B cell (primary cell): ENCODE results near the gene FAF1. TPM values are rescaled to one million over a fixed set of nuclear protein-coding genes. Genes with fewer than 3 reads are reported as not detected.
A peak's percentile ranks its signal among the peaks of the same experiment; 100 is the strongest.

Experiments
- ATAC-seq: fragments of 200-7000 bp; cut with Tn5 transposase; one replicate; pipeline ENCODE4 v1.10.0; 2021; ENCODE audit warnings: low read depth, mild to moderate bottlenecking, moderate number of reproducible peaks, moderate library complexity
- CTCF ChIA-PET: fragments of 350-600 bp; sonication (Branson Sonifier 250); formaldehyde crosslinking; loops from one replicate; lab custom pipeline; 2021; ENCODE audit warnings: antibody characterized with exemption, inconsistent platforms; lab: Charles Lee
- POLR2A ChIA-PET: fragments of 350-600 bp; sonication (Branson Sonifier 250); formaldehyde crosslinking; loops from one replicate; lab custom pipeline; 2021; ENCODE audit warnings: antibody characterized with exemption; lab: Charles Lee
- DNase-seq: peaks from one replicate; pipeline ENCODE4 v3.0.0; 2013
- H2AFZ ChIP-seq: 2 replicates; pipeline ENCODE4 v1.6.1; 2012; ENCODE audit warnings: mild to moderate bottlenecking, low read depth, low read length; ENCODE audit not compliant: insufficient read depth, poor library complexity, severe bottlenecking
- H3K27ac ChIP-seq, 2 donors: 1 replicate in 1 of 2; 2 replicates in 1 of 2; pipeline ENCODE4 v1.5.1; 2012 to 2013; ENCODE audit warnings: low read length in 2 of 2, mild to moderate bottlenecking in 2 of 2, moderate library complexity in 1 of 2
- H3K27me3 ChIP-seq, 4 experiments: fragments of 200-600 bp in 1 of 4; sonication (generic) in 1 of 4; replicated peaks in 1 of 4; 1 replicate in 2 of 4; 2 replicates in 2 of 4; pipeline versions ENCODE4 v1.6.1 to v1.7.0; 2013 to 2016; ENCODE audit warnings: low read length in 3 of 4, mild to moderate bottlenecking in 2 of 4, mixed read lengths in 1 of 4, moderate library complexity in 1 of 4; ENCODE audit not compliant: insufficient read depth in 4 of 4, control insufficient read depth in 3 of 4; ENCODE audit errors: control extremely low read depth in 1 of 4
- H3K36me3 ChIP-seq, 2 experiments: replicated peaks in 1 of 2; 1 replicate in 1 of 2; 2 replicates in 1 of 2; pipeline versions ENCODE4 v1.6.1 to v1.7.1; 2013; ENCODE audit warnings: low read length in 1 of 2; ENCODE audit not compliant: insufficient read depth in 2 of 2, control insufficient read depth in 1 of 2; ENCODE audit errors: control extremely low read depth in 1 of 2, extremely low read depth in 1 of 2
- H3K4me1 ChIP-seq, 2 donors: fragments of 200-600 bp in 1 of 2; sonication (generic) in 1 of 2; 1 replicate in 1 of 2; 2 replicates in 1 of 2; pipeline versions ENCODE4 v1.5.1 to v1.6.1; 2013 to 2017; ENCODE audit warnings: low read length in 2 of 2; ENCODE audit not compliant: control insufficient read depth in 2 of 2, insufficient read depth in 2 of 2
- H3K4me2 ChIP-seq: replicated peaks from 2 replicates; pipeline ENCODE3; 2012; ENCODE audit warnings: mild to moderate bottlenecking, low read depth, low read length; ENCODE audit not compliant: poor library complexity, severe bottlenecking
- H3K4me3 ChIP-seq, 5 experiments: fragments of 200-600 bp in 1 of 5; sonication (generic) in 1 of 5; 1 replicate in 3 of 5; 2 replicates in 2 of 5; pipeline versions ENCODE4 v1.5.1 to v1.7.0; 2011 to 2016; ENCODE audit warnings: low read length in 4 of 5, mild to moderate bottlenecking in 4 of 5, low read depth in 2 of 5, control low read depth in 1 of 5, moderate library complexity in 1 of 5; ENCODE audit not compliant: insufficient read depth in 1 of 5; ENCODE audit errors: control extremely low read depth in 1 of 5, extremely low read depth in 1 of 5
- H3K79me2 ChIP-seq: fragments of 200-600 bp; sonication (generic); one replicate; pipeline ENCODE4 v1.6.0; 2016; ENCODE audit warnings: low read length; ENCODE audit not compliant: control insufficient read depth, insufficient read depth
- H3K9ac ChIP-seq: fragments of 200-600 bp; sonication (generic); 2 replicates; pipeline ENCODE4 v1.6.1; 2017; ENCODE audit warnings: mild to moderate bottlenecking, low read length, moderate library complexity
- H3K9me3 ChIP-seq, 3 donors: one replicate each; pipeline versions ENCODE4 v1.6.1 to v1.7.1; 2013; ENCODE audit warnings: low read length in 2 of 3; ENCODE audit not compliant: control insufficient read depth in 2 of 3, insufficient read depth in 1 of 3; ENCODE audit errors: control extremely low read depth in 1 of 3
- H4K20me1 ChIP-seq: 2 replicates; pipeline ENCODE4 v1.6.0; 2012; ENCODE audit warnings: mild to moderate bottlenecking, low read length; ENCODE audit not compliant: insufficient read depth, control insufficient read depth, poor library complexity, severe bottlenecking
- H3K27ac Mint-ChIP-seq: one replicate; pipeline ENCODE4 v1.8.0; 2021; ENCODE audit warnings: mixed read lengths
- H3K27me3 Mint-ChIP-seq: one replicate; pipeline ENCODE4 v1.8.0; 2021; ENCODE audit warnings: mixed read lengths
- H3K4me1 Mint-ChIP-seq: one replicate; pipeline ENCODE4 v1.8.0; 2021; ENCODE audit warnings: mixed read lengths
- H3K4me3 Mint-ChIP-seq: one replicate; pipeline ENCODE4 v1.8.0; 2021; ENCODE audit warnings: mixed read lengths
- H3K9me3 Mint-ChIP-seq: one replicate; pipeline ENCODE4 v1.8.0; 2022; ENCODE audit warnings: mixed read lengths; ENCODE audit not compliant: insufficient read depth
- CTCF ChIP-seq: fragments of 200-600 bp; IDR thresholded peaks from one replicate; pipeline ENCODE4 v1.8.0; 2022; ENCODE audit warnings: antibody characterized with exemption, mild to moderate bottlenecking
- EZH2 ChIP-seq: IDR thresholded peaks from 2 replicates; pipeline ENCODE4 v1.6.1; 2012; ENCODE audit warnings: borderline replicate concordance, low read depth, mild to moderate bottlenecking, moderate library complexity, low read length; ENCODE audit not compliant: insufficient read depth, poor library complexity, severe bottlenecking
- WGBS: methylation state at CpG from one replicate; pipeline ENCODE4 v1.1.5; 2013; ENCODE audit warnings: missing lambda C conversion rate; ENCODE audit not compliant: insufficient coverage; 5-methylcytosine and 5-hydroxymethylcytosine counted together
- intact Hi-C: fragments of 100-400 bp; cut with micrococcal nuclease; formaldehyde crosslinking; loops from one replicate; pipeline ENCODE4 v1.10.0; 2022
- polyA plus RNA-seq: library from polyadenylated mRNA; depleted of rRNA; stranded (reverse); fragments of >200 nt; gene quantifications from 2 replicates; pipeline ENCODE4 v1.2.3, GENCODE V29; 2012
- total RNA-seq, 2 donors: library from RNA; stranded (reverse); fragments of 120-200 nt in 1 of 2; gene quantifications; 1 replicate in 1 of 2; 2 replicates in 1 of 2; pipeline versions ENCODE4 v1.2.3 to v1.2.4, GENCODE V29; 2013 to 2022

FAF1 gene
- total and polyA plus RNA-seq, 2 donors (not counting 1 experiment from before 2014, with no cell fraction given), result 10.1 to 58.4 TPM

- peaks cover 19% of the 10 kb centered on the region for H3K4me1 Mint-ChIP-seq
- TF ChIP-seq CTCF (peak; percentile 81), EZH2 (no peak)
- H3K27me3 Mint-ChIP-seq, result no peaks in the 10 kb centered on the region
- CTCF ChIA-PET, result interaction anchor here (0.6 to 3.2 kb wide), 27 partner anchors 8 to 1042 kb away, joined by 3 to 72 read pairs (median 6); partner anchors contain the start of genes CDKN2C and FAF1
- no peak for ATAC-seq
- Histone ChIP-seq H3K4me1 (no peaks in the 10 kb centered on the region), H3K36me3 (no peaks in the 10 kb centered on the region), H3K4me2 (no peak overlapping the region), H3K27me3 (no peaks in the 10 kb centered on the region), H3K9ac (no peak overlapping the region), H2AFZ (no peak overlapping the region), H3K9me3 (peaks cover 0 to 12% (median 2%) of the 10 kb centered on the region in 3 donors), H3K27ac (no peak overlapping the region), H3K79me2 (peaks cover 18% of the 10 kb centered on the region), H4K20me1 (peaks cover 7% of the 10 kb centered on the region), H3K4me3 (no peak overlapping the region)
- peaks cover 2% of the 10 kb centered on the region for H3K9me3 Mint-ChIP-seq
- intact Hi-C loops, result loop anchor here (1.0 to 2.0 kb wide), 3 partner anchors 39 to 115 kb away; no protein-coding TSS in a partner anchor
- no peak overlapping the region for H3K4me3 Mint-ChIP-seq
- no CpG with 5 or more reads among the region's 2 CpGs for WGBS
- H3K27ac Mint-ChIP-seq, result no peak overlapping the region
- POLR2A ChIA-PET, result interaction anchor here (0.6 kb wide), 1 partner anchor 253 kb away, joined by 9 read pairs; no protein-coding TSS in a partner anchor
- peak; percentile 46 for DNase-seq
These were observed 30.6 kb downstream of the FAF1 start for GRCh38 chr1:50929376-50929958.

GRCh38 chr1:50923564-50923963 lies 36.5 kb downstream of the FAF1 start:
- Mint-ChIP-seq H3K9me3 (peaks cover 3% of the 10 kb centered on the region), H3K27me3 (no peaks in the 10 kb centered on the region), H3K4me3 (no peak overlapping the region), H3K4me1 (peaks cover 2% of the 10 kb centered on the region), H3K27ac (no peak overlapping the region)
- H3K4me3 ChIP-seq, result no peak overlapping the region
- H3K4me1 ChIP-seq, result no peaks in the 10 kb centered on the region
- ChIA-PET CTCF (no interaction called here), POLR2A (no interaction called here)
- no peak overlapping the region for H3K9ac ChIP-seq
- H3K27me3 ChIP-seq, result no peaks in the 10 kb centered on the region
- H3K4me2 ChIP-seq, result no peak overlapping the region
- H4K20me1 ChIP-seq, result no peaks in the 10 kb centered on the region
- 100% methylated on average over 1 of the region's 1 CpG for WGBS
- no peak overlapping the region for H3K27ac ChIP-seq
- H3K36me3 ChIP-seq, result no peaks in the 10 kb centered on the region
- DNase-seq (no peak), ATAC-seq (no peak)
- H3K79me2 ChIP-seq, result peaks cover 69% of the 10 kb centered on the region
- H3K9me3 ChIP-seq, result peaks cover 1 to 10% (median 4%) of the 10 kb centered on the region in 3 donors
- intact Hi-C loops, result no loop called here
- no peak overlapping the region for H2AFZ ChIP-seq
- TF ChIP-seq CTCF, result no peak
- TF ChIP-seq EZH2, result no peak
